Left lung (tissue), 10 donors: ENCODE results near the gene CLTCL1. TPM values are rescaled to one million over a fixed set of nuclear protein-coding genes. Genes with fewer than 3 reads are reported as not detected.

Source experiments
- ATAC-seq: fragments of 200-7000 bp; cut with Tn5 transposase; one replicate; pipeline ENCODE4 v1.9.1; 2020; ENCODE audit warnings: moderate library complexity
- DNase-seq, 4 donors: peaks; one replicate each; pipeline ENCODE4 v3.0.0-alpha.2; 2013 to 2020
- H3K27ac ChIP-seq, 2 donors: fragments of 200-600 bp; sonication (generic) in 1 of 2; one replicate each; pipeline versions ENCODE4 v1.5.0 to v1.8.0; 2020 to 2021
- H3K27me3 ChIP-seq, 2 donors: fragments of 200-600 bp; sonication (generic) in 1 of 2; one replicate each; pipeline versions ENCODE4 v1.5.0 to v1.8.0; 2020 to 2021
- H3K36me3 ChIP-seq, 2 donors: fragments of 200-600 bp; sonication (generic) in 1 of 2; one replicate each; pipeline versions ENCODE4 v1.5.0 to v1.8.0; 2020 to 2021
- H3K4me1 ChIP-seq, 2 donors: fragments of 200-600 bp; one replicate each; pipeline ENCODE4 v1.8.0; 2021
- H3K4me3 ChIP-seq, 2 donors: fragments of 200-600 bp; sonication (generic) in 1 of 2; one replicate each; pipeline versions ENCODE4 v1.5.0 to v1.8.0; 2020 to 2021; ENCODE audit warnings: mild to moderate bottlenecking in 1 of 2
- H3K9me3 ChIP-seq, 2 donors: fragments of 200-600 bp; sonication (generic) in 1 of 2; one replicate each; pipeline versions ENCODE4 v1.5.0 to v1.8.0; 2020 to 2021
- CTCF ChIP-seq, 2 donors: fragments of 200-600 bp; sonication (generic) in 1 of 2; IDR thresholded peaks; one replicate each; pipeline versions ENCODE4 v1.5.0 to v1.8.0; 2021; ENCODE audit warnings: antibody characterized with exemption in 2 of 2
- intact Hi-C, 2 donors: fragments of 100-400 bp; cut with DNase I; formaldehyde crosslinking; loops; one replicate each; pipeline versions ENCODE4 v1.11.2 to v1.14.2; 2022
- polyA plus RNA-seq, 6 donors: library from polyadenylated mRNA; unstranded; fragments of 120-200 nt; gene quantifications; one replicate each; pipeline ENCODE4 v1.2.1, GENCODE V29; 2013; ENCODE audit not compliant: insufficient read length in 6 of 6
- total RNA-seq, 2 donors: library from RNA; stranded (reverse); fragmentation: NEBNext Ultra II Directional; extraction: Animal tissue kit (Norgen Biotek cat#: 25700); gene quantifications; one replicate each; pipeline ENCODE4 v1.2.1, GENCODE V29; 2021
- donor health status: DM: no; HTN: yes; CAD: no.
- donor health status: DM: no; HTN: no; CAD: no.

The CLTCL1 gene
- total and polyA plus RNA-seq, 8 donors = 5.7 to 11.3 (median 9.0) TPM

GRCh38 chr22:19176175-19176643 lies 115.3 kb downstream of the CLTCL1 start:
- H3K4me1 ChIP-seq = peaks cover 14 to 73% of the 10 kb centered on the region in 2 donors
- no peak overlapping the region for H3K27ac ChIP-seq
- H3K4me3 ChIP-seq = no peak overlapping the region
- DNase-seq = no peak
- no peak for ATAC-seq
- H3K27me3 ChIP-seq = no peaks in the 10 kb centered on the region
- no peaks in the 10 kb centered on the region for H3K9me3 ChIP-seq
- peaks cover 0 to 6% of the 10 kb centered on the region in 2 donors for H3K36me3 ChIP-seq
- TF ChIP-seq CTCF (IDR thresholded peaks at IDR 0.05) = no peak
- intact Hi-C loops = no loop called here

GRCh38 chr22:19175602-19176174 lies 115.8 kb downstream of the CLTCL1 start:
- Histone ChIP-seq H3K27me3 (peaks cover 0 to 3% of the 10 kb centered on the region in 2 donors), H3K9me3 (no peaks in the 10 kb centered on the region), H3K36me3 (peaks cover 0 to 6% of the 10 kb centered on the region in 2 donors), H3K4me3 (no peak overlapping the region), H3K27ac (no peak overlapping the region), H3K4me1 (peaks cover 14 to 78% of the 10 kb centered on the region in 2 donors)
- intact Hi-C loops = no loop called here
- DNase-seq (no peak), ATAC-seq (no peak)
- no peak for TF ChIP-seq CTCF (IDR thresholded peaks at IDR 0.05)

GRCh38 chr22:19175026-19175601 lies 116.4 kb downstream of the CLTCL1 start:
- no peak overlapping the region for H3K4me3 ChIP-seq
- H3K36me3 ChIP-seq = peaks cover 0 to 6% of the 10 kb centered on the region in 2 donors
- no peak for ATAC-seq
- H3K27ac ChIP-seq = peak overlapping the region in 1 of 2 donors; percentile 37
- H3K9me3 ChIP-seq = no peaks in the 10 kb centered on the region
- intact Hi-C loops = no loop called here
- DNase-seq = no peak
- H3K4me1 ChIP-seq = peaks cover 14 to 84% of the 10 kb centered on the region in 2 donors
- no peak for TF ChIP-seq CTCF (IDR thresholded peaks at IDR 0.05)
- peaks cover 1 to 9% of the 10 kb centered on the region in 2 donors for H3K27me3 ChIP-seq

- ATAC-seq (no peak), DNase-seq (no peak)
- Histone ChIP-seq H3K27me3 (peaks cover 9 to 16% of the 10 kb centered on the region in 2 donors), H3K4me3 (no peak overlapping the region), H3K4me1 (peaks cover 14 to 84% of the 10 kb centered on the region in 2 donors), H3K9me3 (no peaks in the 10 kb centered on the region), H3K27ac (peak overlapping the region in 1 of 2 donors; percentile 37), H3K36me3 (peaks cover 0 to 6% of the 10 kb centered on the region in 2 donors)
- intact Hi-C loops = no loop called here
- no peak for TF ChIP-seq CTCF (IDR thresholded peaks at IDR 0.05)
These were observed 117.2 kb downstream of the CLTCL1 start for GRCh38 chr22:19174106-19175025.
